GM21360 (cell line): ENCODE data around the gene CHST7.

Source experiments
- ATAC-seq: cut with Tn5 transposase; IDR thresholded peaks from one replicate; pipeline ENCODE4 v1.9.1; 2021; ENCODE audit warnings: mild to moderate bottlenecking, moderate library complexity; ENCODE audit not compliant: unreplicated experiment

Gene CHST7

DNA sequence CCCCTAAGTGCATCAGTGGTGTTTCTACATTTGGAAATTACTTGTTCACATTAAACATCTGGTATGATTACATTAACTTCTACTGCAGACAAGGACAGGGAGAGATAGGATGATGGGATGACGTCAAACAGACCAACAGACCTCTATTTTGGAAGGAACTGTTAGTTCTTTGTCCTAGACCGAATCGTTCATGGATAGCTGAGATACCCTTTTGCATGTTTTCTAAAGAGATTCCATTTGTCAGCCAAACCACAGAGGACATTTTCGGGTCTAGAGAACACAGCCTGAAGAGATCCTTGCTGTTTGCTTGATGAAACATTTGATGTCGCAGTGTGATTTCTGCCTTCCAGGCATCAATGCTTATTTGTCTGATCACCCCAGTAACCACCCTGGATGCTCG lies 27.7 kb downstream of the CHST7 start:
- ATAC-seq, result no peak

DNA sequence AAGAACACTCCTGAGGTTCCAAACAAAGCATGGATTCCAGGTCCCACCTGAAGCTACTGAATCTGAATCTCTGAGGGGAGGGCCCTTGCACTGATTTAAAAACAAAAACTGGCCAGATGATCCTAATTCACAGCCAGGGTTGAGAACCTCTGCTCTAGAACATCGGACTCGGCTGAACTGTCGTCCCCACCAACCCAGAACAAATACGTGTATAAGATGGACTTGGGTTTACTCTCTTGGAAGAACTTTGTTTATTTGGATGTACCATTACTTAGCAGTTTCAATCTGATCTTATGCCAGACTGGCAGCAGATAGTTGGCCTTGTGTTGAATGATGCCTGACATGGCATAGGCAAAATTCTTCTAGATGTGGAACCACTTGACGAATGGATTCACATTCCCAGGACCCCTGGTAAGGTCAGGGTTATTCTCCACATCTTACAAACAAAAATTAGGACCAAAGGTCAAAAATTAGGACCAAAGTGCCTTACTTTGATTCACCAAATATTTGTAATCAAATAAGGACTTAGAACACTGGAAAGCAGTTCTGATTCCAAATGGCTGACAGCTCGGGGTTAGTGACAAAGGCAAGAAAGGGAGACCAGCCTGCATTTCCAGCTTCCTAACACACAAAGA lies 29.0 kb downstream of the CHST7 start:
- no peak for ATAC-seq

DNA sequence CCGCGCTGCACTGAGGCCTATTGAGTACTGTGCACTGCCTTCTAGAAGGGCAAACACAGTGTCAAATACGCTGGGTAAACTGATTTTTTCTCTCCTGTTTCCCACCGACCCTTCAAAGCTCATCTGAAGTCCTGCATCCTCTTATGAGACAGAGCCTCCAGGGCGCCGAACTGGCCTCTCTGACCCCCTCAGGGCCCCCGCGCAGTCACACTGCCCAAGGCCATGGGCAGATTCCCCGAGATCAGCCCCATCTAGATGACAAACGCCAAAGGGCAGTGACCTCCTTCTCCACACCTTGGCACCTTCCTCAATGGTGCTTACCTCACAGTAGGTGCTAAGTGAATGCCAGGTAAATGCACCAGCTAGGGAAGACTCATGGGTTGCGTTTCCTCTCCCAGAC lies 34.4 kb downstream of the CHST7 start:
- no peak for ATAC-seq

DNA sequence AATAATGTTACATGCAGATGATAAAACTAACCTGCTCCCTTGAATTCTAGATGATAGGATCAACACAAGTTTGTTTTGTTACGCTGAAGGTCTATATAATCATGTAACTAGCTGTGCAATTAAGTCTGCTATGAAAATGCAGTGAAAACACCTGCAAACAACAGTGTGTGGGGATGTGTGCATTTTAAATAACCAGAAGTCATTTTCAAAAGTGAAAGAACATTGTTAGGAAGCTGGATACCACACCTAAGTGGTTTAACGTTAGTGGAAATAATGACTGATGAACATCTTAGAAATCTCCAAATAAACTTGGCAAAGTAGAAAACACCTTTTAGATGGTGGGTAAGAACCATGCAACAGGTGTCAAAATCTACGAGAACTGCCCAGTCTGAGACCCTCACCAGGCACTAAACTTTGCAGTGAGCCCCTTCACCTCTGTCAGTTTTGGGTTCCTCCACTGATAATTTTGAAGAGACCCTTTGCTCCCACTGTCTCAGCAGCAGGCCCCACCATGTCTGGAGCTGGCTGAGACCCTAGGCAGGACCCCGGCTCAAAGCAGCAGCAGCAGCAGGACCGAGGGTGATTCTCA lies 36.6 kb downstream of the CHST7 start:
- no peak for ATAC-seq

DNA sequence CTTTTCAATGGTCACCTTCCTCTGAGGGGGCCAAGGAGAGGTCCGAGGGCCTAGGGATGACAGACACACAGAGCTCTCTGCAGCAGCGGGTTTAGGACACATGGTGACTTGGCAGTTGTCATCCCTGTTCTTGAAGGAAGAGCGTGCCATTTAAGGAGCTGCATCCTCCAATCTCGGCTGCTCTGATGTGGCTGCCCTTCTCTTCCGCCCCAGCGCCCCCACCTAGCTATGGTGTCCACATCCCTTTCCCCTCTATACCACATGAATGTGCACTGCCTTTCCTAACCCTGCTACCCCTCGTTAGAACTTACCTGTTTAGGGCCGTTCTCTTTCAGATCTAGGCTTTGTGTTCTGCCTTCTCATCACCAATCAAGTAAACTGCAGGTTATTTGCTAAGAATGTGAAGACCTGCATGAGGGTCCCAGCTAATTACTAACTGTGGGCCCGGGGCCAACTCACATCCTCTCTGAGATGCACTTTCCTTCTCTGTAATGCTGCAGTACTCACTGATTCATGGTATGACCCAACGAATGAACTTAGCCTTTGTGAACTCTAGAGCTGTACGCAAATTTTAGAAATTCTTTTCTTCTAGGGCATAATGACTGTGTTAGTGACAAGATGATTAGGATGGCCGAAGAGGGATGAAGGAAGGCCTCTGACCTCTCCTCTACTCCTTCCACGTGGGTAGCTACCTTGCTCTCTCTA lies 38.2 kb downstream of the CHST7 start:
- no peak for ATAC-seq

DNA sequence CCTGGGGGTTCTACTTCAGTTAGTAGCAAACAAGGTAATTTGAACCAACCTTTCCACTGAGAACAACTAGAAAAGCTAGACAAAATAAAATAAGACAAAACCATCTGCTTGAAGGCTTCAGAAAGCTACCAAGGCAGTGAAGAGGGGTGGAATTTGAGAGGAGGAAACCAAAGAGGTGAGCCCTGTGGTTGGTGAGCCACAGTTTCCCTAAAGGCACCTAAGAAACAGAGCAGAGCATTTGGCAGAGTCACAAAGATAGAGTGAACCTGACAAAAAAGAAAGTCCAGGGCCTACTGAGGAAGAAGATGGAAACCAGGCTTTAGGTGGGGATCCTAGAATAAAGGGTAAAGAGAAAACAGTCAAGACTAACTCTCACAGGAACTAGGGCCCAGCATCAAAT lies 44.3 kb downstream of the CHST7 start:
- no peak for ATAC-seq

DNA sequence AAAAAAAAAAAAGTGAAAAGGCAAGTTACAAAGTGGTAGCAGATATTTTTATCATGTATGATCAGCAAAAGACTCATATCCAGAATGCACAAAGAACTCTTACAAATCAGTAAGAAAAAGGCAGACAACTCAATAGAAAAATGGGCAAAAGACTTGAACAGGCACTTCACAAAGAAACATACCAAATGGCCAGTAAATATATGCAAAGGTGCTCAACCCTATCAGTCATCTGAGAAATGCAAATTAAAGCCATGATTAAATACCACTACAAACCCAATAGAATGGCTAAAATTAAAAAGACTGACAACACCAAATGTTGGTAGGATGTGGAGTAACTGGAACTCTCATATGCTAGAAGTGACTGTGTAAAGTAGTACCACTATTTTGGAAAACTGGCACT lies 45.4 kb downstream of the CHST7 start:
- no peak for ATAC-seq

DNA sequence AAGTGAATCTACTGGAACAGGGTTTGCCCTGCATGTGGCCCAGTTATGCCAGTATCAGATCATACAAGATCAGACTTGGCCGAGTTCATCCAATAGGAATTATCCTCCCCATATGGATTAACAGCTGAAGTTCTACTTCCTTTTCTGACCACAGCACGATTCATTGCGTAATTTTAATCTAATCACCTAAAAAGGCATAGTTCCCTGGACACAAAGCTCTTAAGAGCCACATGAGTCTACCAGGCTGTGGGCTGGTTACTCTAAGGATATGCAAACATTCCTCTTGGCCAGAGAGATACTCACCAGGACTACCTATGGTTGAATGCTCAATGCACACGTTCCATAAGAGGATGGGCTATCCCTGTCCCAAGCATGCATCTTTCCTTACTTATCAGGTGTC lies 46.9 kb downstream of the CHST7 start:
- no peak for ATAC-seq

DNA sequence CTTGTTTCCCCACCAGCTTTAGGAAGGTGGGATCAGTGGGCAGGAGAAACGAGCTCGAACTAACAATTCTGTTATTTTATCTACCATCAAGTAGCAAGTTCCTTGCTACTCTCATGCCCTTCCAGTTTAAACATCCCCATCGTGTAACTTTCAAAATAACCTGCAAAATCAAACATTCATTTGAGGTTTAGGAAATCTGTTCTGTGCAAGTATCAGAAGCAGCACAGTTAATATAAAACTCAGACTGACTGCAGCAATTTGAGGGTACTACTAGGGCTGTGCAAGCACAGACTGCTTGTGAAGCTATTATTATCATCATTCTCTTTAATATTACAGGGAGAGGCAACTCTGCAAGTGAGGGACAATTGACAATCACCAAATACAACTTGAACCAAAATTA lies 48.0 kb downstream of the CHST7 start:
- no peak for ATAC-seq

DNA sequence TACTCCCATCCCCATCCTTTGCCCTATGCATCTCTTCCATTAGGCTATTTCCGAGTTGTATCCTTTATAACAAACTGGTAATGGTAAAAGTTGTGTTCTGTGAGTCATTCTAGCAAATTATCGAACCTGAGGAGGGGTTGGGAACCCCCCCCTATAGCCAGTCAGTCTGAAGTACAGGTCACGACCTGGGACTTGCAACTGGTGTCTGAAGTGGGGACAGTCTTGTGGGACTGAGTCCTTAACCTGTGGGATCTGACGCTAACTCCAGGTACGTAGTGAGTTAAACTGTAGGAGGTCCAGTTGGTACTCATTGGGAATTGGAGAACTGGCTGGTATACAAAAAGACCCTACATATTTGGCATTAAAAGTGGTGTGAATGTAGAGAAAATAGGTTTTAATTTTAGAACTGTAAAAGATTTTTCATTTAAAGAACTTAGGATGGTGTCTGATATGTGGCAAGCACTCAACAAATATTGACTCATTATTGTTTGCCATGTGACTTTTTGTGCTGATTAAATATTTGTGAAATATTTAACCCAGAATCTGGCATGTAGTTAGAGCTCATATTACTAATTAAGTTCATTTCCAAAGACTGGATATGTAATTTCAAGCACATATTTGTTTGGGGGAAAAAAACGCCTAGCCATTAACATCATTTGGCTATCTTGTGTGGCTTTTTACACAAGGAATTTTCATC lies 50.7 kb downstream of the CHST7 start:
- no peak for ATAC-seq

DNA sequence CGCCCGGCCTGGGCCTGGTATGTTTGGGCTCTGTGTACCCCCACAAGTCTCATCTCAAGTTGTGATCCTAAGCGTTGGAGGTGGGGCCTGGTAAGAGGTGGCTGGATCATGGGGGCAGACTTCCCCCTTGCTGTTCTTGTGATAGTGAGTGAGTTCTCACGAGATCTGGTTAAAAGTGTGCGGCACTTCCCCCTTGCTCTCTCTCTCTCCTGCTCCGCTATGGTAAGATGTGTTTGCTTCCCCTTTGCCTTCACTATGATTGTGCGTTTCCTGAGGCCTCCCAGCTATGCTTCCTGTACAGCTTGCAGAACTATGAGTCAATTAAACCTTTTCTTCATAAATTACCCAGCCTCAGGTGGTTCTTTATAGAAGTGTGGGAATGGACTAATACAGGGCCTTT lies 53.0 kb downstream of the CHST7 start:
- ATAC-seq, result no peak

DNA sequence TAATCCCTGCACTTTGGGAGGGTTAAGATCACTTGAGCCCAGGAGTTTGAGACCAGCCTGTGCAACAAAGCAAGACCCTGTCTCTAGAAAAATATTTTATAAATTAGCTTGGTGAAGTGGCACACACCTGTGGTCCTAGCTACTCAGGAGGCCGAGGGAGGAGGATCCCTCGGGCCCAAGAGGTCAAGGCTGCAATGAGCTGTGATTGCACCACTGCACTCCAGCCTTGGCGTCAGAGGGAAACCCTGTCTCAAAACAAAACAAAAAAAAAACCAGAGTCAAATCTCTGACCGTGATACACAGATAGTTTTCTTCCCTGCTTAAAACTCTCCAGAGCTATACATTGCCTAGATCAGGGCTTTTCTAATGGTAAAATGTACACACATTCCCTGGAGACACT lies 53.5 kb downstream of the CHST7 start:
- ATAC-seq, result no peak

DNA sequence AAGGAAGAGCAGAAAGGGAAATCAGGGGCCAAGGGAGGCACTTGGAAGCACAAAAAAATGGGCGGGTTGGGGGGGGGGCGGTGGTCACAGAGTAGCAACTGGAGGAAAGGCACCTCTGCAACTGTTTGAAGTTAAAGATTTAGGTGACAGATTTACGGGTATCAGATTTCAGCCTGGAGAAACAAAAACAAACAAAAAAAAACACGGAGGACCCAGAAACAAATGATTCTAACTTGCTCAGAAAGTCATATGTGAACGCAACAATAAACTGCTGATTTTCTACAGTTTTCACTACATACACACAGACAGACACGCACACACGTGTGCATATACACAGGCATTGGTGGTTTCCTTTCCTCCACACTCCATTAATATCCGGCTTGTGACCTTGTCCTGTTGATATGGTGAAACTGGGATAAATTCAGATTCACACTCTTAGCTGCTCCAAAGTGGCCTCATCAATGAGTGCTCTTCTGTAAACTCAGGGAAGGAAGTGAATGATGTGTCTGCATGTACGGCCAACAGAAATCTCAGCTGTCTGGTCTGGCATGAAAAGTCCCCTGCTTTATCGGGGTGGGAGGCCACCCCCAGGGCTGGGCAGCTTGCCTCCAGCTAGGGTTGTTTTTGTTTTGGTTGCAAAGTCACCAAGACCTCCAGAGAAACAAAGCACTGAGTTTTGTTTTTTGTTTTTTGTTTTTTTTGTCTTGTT lies 54.3 kb downstream of the CHST7 start:
- peak; percentile 4 for ATAC-seq

DNA sequence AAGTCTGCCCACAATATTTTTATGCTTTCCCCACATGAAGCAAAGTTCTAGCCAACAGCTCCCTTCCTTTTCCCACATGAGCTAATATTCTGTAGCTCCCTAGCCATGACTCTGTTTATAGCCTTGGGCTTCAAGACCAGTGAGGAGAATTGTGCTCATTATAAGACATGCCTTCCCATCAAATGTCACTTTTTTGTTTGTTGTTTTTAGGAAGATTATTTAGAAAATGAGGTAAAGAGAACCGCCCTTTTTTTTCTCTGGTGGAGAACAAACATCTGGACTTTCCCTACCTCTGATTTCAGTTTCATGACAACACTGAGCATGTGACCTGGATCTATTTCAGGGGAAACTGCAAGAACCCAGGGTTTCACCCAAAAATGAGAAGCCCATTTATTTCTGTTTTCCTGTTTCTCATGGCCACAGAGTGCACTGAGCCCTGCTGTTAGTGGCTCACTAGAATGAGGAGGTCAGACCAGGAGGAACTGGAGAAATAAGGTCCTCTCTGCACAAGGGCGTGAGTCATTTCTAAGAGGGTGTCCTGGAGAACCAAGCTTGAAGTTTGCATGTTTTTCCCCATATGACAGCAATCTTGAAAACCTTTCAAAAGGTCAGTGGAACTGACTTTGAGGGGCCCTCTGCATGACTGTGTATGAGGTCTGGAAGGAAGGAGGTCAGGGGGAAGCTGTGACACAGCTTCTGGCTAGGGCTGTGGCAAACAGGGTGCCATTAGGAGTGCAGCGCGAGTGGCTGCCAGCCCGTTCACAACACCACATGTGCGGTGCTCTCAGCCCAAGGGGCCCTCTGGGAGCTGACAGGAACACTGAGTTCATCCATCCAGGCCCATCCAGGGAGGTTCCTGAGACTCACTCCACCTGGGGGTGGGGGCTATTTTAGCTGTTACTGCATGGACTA lies 55.2 kb downstream of the CHST7 start:
- peak; percentile 92 for ATAC-seq

DNA sequence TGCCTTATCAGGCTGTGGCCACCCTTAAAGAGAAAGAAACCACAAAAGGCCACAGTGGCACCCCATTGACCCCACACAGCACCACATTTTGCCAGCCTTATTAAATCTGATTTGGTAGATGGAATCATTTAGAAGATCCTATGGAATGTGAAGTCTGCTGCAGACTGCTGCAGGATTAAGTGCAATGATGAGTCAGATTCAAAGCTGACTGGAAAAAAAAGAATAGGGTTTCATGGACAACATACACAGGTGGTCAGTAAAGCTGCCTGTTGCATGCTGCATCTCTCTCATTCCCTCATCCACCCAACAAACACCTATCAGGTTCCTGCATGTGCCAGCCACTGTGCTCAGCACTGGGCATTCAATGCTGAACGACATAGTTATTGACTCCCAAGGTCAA lies 56.6 kb downstream of the CHST7 start:
- ATAC-seq, result no peak

DNA sequence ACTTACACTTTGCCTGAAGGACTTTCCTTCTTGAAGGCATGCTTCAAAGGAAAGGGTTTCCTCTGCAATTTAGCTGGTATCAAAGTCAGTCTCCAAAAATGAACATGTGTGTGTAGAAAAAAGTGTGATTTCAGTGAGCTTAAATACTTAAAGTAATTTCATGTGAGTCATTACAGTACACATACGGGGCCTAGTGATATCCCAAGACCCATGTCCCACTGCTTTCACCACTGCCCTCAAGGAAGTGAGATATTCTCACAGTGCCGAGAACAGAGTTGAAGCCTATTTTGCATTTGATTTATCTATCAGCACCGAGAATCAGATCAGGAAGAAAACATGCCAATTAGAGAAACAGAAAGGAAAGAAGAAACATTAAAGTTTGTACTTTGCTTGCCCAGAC lies 61.0 kb downstream of the CHST7 start:
- no peak for ATAC-seq

DNA sequence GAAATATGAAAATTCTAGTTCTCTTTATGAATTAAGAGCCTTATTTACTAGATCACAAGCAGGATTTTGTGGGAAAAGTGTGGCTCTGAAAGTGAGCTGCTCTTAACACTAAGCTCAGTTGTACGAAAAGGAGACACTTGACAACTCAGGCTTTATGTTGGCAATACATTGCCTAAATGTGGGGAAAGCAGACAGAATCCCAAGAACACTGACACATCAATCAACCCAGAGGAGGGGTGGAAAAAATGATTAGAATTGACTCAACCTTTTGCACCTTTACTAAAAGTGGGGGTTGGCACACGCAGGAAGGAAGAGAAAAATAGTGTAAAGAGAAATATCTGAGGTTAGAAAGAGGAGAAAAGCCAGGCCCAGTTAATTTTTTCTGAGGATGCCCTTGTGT lies 61.6 kb downstream of the CHST7 start:
- ATAC-seq, result no peak

DNA sequence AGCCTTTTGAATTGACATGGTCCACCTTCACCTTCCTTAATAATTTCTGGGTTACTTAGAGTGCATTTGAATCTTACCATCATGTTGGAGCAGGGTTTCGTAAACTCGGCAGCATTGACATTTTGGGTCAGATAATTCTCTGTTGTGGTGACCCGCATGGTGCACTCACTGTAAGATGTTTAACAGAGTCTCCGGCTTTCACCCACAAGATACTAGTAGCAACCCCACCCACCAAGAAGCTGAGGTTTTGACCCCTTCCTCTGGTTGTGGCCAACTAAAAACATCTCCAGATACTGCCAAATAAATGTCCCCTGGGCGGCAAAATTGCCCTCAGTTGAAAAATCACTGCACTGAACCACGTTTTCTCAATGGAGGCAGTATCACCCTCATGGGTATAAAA lies 62.7 kb downstream of the CHST7 start:
- no peak for ATAC-seq

DNA sequence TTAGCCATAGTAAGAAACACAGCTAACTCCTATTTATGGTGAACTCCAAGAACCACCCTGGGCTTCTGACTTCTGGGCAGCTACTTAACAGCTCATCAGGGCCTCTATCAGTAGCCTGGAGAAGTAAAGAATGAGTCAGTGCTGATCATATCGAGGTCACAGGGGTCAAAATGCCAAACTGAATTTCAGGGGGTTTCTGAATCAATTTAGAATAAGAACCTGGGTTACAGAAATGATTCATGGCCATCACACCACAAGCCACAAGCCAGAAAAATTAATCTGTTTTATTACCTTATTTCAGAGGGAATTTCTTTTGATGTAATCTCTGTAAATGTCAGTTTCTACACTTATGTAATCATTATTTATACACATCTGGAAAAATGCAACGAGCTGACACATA lies 64.4 kb downstream of the CHST7 start:
- ATAC-seq, result peak; percentile 63

DNA sequence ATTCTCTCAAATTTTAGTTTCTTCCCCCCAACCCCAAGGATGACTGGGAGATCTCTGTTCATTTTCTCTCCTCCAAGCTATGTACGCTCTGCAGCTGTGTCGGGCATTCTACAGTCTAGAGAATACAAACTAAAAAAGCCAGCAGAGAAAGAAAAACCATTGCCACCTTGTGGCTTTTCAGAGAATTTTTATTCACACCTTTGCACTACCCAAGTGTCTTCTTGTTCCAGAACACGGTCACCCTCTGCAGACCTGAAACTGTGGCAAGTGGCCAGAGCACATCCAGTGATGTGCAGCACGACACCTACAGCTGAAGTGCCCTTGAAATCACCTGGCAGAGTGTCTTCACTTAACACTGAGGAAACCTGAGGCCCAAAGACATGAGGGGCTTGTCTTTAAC lies 68.6 kb downstream of the CHST7 start:
- no peak for ATAC-seq
